GM18858 (cell line): Measurements from ENCODE around the gene PRKCB.

ENCODE experiments used
- ATAC-seq: cut with Tn5 transposase; IDR thresholded peaks from one replicate; pipeline ENCODE4 v1.9.1; 2021; ENCODE audit not compliant: unreplicated experiment

PRKCB gene

DNA sequence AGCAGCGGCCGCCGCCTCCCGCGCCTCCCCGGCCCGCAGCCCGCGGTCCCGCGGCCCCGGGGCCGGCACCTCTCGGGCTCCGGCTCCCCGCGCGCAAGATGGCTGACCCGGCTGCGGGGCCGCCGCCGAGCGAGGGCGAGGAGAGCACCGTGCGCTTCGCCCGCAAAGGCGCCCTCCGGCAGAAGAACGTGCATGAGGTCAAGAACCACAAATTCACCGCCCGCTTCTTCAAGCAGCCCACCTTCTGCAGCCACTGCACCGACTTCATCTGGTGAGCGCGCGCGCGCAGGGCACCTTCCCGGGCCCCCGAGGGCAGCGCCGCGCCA, 258 bp downstream of the PRKCB start:
- ATAC-seq: peak; percentile 16

DNA sequence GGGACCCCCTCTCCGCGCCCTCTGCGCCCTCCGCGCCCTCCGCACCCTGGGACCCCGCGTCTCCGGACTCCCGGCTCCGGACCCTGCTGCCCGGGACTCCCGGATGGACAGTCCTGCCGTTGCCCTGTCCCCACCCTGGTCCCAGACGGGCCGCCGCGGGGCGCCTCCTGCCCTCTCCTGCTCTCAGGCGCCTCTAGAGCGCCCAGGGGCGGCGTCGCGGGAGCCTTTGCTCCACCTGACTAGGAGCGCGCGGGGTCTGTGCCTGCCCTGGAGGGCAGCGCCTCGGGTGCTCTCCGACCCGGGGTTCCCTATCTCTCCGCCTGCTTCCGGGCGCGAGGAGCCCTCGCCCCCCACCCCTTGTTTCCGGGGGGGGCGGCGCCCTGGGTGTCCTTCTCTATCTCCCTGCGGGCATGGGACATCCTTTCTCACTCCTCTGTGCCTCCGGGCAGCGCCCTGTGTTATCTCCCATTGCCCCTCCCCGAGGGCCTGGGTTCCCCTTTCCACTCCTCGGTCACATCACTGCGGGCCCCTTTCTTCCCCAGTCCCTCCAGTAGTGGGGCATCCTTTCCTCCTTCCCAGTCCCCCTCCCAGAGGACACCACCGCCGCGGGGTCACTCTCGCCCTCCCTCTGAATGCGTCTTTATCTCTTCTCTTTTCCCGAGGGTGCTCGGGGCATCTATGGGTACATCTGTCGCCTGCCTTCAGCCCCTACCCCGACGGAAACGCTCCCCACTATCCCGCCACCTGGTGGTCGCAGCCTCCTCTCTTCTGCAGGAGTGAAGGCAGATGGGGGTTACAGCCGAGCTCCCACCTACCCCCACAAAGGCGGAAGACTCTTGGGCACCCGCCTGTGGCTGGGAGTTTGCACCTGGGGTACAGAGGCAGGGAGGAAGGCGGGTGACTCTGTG, 875 bp downstream of the PRKCB start:
- no peak for ATAC-seq

GRCh38 chr16:23837553-23838308, 1.9 kb downstream of the PRKCB start:
- ATAC-seq: no peak

DNA sequence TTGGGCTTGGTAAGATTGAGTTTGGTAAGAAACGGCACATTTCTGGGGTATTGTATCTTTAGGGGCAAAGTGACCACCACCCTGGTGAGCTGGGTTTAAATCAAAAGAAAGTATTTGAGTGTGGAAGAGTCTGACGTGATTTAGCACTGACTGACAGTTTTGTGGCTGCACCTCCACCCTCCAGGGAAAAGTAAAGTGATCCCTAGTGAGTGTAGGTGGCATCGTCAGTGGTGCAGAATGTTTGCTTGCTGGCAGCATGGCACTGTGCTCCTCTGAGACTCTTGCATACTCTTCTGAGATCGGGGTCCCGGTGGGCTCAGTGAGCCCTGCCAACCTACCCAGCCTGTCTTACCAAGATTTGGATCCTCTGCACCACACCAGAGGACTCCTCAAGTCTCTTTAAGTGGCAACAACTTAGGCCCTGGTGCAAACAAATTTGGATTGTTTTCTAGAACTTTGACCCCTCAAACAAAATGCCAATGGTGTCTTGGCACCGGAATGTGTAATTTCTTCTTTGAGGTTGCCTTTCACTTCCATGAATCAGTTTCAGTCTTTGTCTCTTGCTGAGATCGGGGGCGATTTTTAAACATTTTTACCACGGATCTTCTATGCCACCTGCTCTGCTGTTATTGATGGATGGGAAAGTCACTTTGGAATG, 2.8 kb downstream of the PRKCB start:
- ATAC-seq: no peak

- ATAC-seq: no peak
These were observed 4.5 kb downstream of the PRKCB start for GRCh38 chr16:23840310-23840709.

DNA sequence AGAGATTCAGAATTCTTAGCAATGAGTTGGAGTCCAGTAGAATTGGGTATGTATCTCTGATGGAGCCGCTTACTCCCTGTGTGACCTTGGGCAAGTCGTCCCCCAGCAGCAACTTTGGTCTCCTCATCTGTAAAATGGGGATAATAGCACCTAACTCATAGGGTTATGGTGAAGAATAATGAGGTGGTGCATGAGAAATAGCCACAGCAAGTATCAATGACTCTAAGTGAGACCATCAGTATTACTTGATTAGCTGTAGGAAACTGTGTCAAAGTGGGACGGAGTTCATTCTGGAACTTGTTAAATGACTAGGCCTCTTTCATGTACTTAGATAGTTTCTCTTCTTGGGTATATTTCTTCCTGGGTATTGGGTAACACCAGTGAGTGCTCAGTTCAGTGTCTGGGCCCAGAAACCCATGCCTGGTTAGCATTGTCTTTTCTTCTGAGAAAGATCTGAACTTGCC, 6.4 kb downstream of the PRKCB start:
- ATAC-seq: peak; percentile 60

DNA sequence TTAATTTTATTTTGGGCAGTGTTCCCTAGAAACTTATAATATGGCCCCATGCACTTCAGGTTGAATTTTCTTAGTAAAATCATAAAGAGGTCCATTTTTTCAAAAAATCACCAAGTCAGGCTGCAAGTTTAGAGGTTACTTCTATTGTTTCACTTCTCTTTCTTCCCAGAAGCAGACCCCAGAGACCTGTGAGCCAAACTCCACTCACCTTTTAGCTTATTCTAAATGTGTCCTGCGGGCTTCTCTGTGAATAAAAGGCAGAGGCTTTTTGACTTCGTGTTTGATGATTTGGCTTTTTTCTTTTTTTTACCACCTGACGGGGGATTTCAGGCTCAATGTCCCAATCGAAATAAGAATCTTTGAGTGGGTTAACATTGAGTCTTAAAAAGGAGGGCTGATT, 7.4 kb downstream of the PRKCB start:
- peak; percentile 36 for ATAC-seq

DNA sequence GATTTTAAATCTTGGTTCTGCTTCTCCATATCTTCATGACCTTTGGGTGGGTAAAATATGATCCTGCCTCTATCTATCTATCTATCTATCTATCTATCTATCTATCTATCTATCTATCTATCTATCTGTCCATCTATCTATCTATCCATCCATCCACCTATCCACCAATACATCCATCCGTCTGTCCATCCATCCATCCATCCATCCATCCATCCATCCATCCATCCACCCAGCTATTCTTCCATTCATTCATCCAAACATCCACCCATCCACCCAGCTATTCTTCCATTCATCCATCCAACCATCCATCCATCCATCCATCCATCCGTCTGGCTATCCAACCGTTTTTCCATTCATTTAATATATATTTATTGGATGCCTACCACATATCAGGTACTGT, 11.5 kb downstream of the PRKCB start:
- no peak for ATAC-seq

DNA sequence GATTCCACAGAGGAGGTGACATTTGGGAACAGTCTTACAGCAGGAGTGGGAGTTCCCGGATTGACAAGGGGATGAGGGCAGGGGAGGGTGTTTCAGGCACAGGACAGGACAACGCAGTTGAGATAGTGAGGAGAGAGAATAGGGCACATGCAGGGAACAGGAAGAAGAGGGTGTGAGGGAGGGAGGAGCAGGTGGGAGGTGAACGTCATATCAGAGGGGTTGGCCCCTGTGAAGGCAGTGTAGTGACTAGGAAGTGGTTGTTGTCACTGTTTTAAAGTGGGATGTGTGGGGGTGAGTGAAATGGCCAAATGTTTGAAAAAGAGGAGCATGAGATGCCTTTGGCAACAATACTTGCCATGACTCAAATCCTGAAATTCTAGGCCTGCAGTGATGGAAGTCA, 12.2 kb downstream of the PRKCB start:
- no peak for ATAC-seq

DNA sequence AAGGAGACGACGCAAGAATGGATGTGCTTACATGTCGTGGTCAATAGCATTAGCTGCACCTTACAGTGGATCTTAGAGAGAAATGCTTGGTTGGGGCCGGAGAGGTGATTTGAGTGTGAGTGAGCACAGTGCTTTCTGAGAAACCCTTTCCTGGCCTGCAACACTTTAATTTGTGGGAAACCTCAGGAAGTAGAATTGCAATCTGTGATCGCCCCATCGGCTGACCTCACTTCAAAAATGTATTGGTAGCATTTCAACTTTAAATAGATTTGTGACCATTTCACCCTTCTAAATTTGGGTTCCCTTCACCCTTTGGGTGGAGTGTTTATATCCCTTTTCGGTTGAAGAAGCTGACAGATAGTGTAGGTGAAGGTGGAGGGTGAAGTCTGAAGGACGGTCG, 13.2 kb downstream of the PRKCB start:
- no peak for ATAC-seq

GRCh38 chr16:23852794-23853562, 17.2 kb downstream of the PRKCB start:
- no peak for ATAC-seq

DNA sequence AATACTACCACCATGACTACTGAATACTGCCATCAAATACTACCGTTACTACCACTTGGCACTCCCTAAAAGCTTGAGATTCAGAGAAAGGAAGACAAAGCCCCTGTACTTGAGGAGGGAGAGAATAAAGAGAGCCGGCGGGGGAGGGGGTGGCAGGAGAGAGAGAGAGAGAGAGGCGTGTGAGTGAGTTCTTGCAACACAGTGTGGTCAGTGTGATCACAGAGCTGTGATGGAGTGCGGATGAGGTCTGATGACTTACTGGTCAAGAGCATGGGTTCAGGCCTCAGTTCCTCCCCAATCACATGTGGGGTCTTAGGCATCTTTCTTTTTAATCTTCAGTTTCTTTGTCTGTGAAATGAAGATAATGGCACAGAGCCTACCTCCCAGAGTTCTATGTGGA, 19.2 kb downstream of the PRKCB start:
- no peak for ATAC-seq

GRCh38 chr16:23856251-23856709, 20.5 kb downstream of the PRKCB start:
- ATAC-seq: no peak

GRCh38 chr16:23857256-23857880, 21.6 kb downstream of the PRKCB start:
- ATAC-seq: no peak

DNA sequence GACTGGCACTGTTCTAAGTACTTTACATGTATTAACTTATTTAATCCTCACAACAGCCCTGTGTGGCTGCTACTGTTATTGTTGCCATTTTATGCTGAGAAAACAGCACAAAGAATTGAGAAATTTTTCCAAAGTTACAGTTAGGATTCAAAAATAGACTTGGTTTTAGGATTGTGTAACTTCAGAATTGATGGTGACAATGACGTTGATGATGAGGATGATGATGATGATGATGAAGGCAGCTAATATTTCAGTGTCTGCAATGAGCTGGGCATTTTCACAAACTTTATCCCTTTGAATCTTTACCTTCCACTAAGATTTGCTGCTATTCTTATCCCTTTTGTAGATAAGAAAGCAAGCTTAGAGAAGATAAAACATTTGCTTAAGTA, 22.1 kb downstream of the PRKCB start:
- ATAC-seq: no peak

GRCh38 chr16:23858542-23858941, 22.8 kb downstream of the PRKCB start:
- no peak for ATAC-seq

GRCh38 chr16:23859713-23860269, 24.0 kb downstream of the PRKCB start:
- ATAC-seq: no peak

DNA sequence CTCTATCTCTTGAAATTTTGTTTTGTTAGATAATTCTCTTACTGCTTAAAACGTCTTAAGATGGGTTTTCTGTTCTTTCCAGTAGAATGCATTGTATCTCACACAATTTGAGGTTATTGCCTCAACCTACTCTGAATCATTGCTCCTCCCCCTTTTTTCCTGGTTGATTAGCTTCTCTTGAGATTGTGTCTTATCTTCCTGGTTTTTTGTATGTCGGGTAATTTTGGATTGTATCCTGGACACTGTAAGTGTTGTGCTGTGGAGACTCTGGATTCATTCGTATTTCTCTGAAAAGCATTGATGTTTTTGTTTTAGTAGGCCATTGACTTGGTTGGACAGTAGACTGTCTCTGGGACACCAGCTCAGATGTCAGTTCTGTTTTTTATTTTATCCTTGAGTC, 26.1 kb downstream of the PRKCB start:
- ATAC-seq: no peak

GRCh38 chr16:23862556-23862955, 26.8 kb downstream of the PRKCB start:
- no peak for ATAC-seq
